NB4 (cell line): ENCODE data around the gene ZNF79.
A peak's percentile ranks its signal among the peaks of the same experiment; 100 is the strongest.

Experiments used
- DNase-seq: peaks from one replicate; pipeline ENCODE4 v3.0.0; 2010; ENCODE audit warnings: low read depth
- H3K4me3 ChIP-seq: one replicate; pipeline ENCODE4 v1.5.1; 2011; ENCODE audit warnings: mild to moderate bottlenecking, low read depth, low read length, moderate library complexity
- MYC ChIP-seq: IDR thresholded peaks from 2 replicates; pipeline ENCODE4 v1.6.1; 2011; ENCODE audit warnings: low read depth, low read length
- POLR2A ChIP-seq: IDR thresholded peaks from 2 replicates; pipeline ENCODE4 v1.6.1; 2011; ENCODE audit warnings: mild to moderate bottlenecking; ENCODE audit not compliant: insufficient read length; ENCODE audit errors: extremely low read depth
- TF ChIP-seq, protein P1 (sequence below): IDR thresholded peaks from one replicate; pipeline ENCODE4 v1.5.1; 2012; ENCODE audit warnings: low read depth, low read length
- TF ChIP-seq, protein P2 (sequence below): IDR thresholded peaks from 2 replicates; pipeline ENCODE4 v1.6.1; 2011; ENCODE audit warnings: low read depth, low read length

Gene ZNF79

GRCh38 chr9:127450830-127451607 lies 26.8 kb downstream of the ZNF79 start, which contains the start of the genes LRSAM1 and RPL12:
LRSAM1 (plus strand) TSS chr9:127451510; CDS start chr9:127454528, 3,018 bp downstream.
RPL12 (minus strand) TSS chr9:127451406; CDS start chr9:127451317, 89 bp downstream.
- peak; percentile 93 for DNase-seq
- peak within 1 kb of the TSS; percentile 100 for H3K4me3 ChIP-seq
- peak; percentile 99 for TF ChIP-seq POLR2A
- peak; percentile 94 for TF ChIP-seq MYC
- TF ChIP-seq, protein P1, sequence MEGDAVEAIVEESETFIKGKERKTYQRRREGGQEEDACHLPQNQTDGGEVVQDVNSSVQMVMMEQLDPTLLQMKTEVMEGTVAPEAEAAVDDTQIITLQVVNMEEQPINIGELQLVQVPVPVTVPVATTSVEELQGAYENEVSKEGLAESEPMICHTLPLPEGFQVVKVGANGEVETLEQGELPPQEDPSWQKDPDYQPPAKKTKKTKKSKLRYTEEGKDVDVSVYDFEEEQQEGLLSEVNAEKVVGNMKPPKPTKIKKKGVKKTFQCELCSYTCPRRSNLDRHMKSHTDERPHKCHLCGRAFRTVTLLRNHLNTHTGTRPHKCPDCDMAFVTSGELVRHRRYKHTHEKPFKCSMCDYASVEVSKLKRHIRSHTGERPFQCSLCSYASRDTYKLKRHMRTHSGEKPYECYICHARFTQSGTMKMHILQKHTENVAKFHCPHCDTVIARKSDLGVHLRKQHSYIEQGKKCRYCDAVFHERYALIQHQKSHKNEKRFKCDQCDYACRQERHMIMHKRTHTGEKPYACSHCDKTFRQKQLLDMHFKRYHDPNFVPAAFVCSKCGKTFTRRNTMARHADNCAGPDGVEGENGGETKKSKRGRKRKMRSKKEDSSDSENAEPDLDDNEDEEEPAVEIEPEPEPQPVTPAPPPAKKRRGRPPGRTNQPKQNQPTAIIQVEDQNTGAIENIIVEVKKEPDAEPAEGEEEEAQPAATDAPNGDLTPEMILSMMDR = no peak
- TF ChIP-seq, protein P2, sequence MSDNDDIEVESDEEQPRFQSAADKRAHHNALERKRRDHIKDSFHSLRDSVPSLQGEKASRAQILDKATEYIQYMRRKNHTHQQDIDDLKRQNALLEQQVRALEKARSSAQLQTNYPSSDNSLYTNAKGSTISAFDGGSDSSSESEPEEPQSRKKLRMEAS = peak; percentile 82; the same call in 1 of the 2 replicates

DNA sequence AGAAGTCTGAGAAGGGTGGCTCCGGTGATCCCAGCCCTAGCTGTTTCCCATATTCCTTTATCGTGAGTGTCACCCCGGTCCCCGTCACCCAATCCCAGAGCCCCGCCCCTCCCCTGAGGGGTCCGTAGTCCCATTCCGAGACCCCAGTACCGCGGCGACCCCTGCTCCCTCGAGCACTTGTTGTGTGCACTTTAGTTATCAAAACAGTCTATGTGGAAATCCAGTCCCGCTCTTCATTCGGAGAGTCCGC lies 27.4 kb downstream of the ZNF79 start:
- H3K4me3 ChIP-seq = peak overlapping the region; percentile 100
- DNase-seq = no peak
- TF ChIP-seq, protein P1 = no peak
- no peak for TF ChIP-seq MYC
- TF ChIP-seq, protein P2 = no peak
- TF ChIP-seq POLR2A = no peak

DNA sequence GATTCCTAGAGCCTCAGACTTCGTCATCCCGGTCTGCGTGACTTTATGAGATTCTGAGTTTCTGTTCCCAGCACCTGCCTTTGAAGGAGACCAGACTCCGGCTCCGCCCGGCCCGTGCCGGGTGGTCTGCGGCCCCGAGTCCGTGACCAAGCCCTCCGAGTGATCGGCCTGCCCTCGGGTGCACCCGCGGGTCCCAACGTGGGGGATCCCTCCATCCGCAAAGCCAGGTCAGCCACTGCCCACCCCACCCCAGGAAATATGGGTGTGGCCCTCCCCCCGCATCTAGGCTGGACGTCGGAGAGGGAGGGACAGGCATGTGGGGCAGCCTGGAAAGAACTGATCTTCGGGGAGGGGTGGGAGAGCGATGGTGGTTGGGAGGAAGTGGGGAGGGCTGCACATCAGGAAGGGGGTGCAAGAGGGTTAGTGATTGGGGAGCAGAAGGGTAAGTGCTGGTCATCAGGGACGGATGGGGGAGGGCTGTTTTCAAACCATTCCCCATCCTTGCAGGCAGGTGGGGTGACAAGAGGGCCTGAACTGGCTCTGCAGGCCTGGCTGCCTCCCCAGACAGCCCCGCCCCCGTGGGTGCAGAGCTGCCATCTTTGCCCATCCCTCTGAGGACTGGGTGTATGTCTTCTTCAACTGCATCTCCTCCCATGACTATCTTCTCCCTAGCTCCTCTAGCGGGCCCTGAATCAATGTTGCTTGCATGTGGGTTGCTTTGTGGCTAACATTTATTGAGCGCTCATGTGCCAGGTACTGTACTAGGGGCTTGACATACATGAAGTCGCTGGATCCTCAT lies 27.9 kb downstream of the ZNF79 start:
- peak overlapping the region; percentile 100 for H3K4me3 ChIP-seq
- TF ChIP-seq POLR2A (no peak), MYC (no peak)
- TF ChIP-seq, protein P2 = no peak
- TF ChIP-seq, protein P1 = no peak
- peak; percentile 61 for DNase-seq

DNA sequence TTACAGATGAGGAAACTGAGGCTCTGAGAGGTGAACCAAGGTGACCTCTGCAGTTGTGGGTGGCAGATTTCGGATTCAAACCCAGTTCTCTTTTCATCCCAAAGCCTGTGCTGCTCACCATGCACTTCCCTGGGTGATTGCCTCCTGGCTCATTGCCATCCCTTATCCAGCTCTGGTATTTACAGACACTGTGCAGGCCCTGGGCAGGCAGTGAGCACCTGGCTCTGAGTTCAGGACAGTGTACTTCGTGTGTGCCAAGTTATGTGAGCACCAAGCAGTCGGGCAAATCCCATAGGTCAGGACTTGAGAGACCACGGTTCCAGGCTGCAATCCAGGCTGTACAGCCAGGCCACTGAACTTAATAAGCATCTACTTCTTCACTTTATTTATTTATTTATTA lies 28.5 kb downstream of the ZNF79 start:
- H3K4me3 ChIP-seq = peak overlapping the region; percentile 100
- no peak for DNase-seq

GRCh38 chr9:127455324-127455992 lies 31.3 kb downstream of the ZNF79 start:
- TF ChIP-seq, protein P2 = peak; percentile 62; the same call in 1 of the 2 replicates
- peak; percentile 72 for TF ChIP-seq MYC
- TF ChIP-seq POLR2A = no peak
- TF ChIP-seq, protein P1 = peak; percentile 28
- peak overlapping the region; percentile 32 for H3K4me3 ChIP-seq
- DNase-seq = peak; percentile 86

More for the DNA sequence above, 28.5 kb downstream of the ZNF79 start:
- TF ChIP-seq POLR2A = no peak
- TF ChIP-seq, protein P1 = no peak
- TF ChIP-seq, protein P2 = no peak
- no peak for TF ChIP-seq MYC
